Adipose tissue (tissue), 3 donors: ENCODE data around the gene LAMB4. TPM values are rescaled to one million over a fixed set of nuclear protein-coding genes. Genes with fewer than 3 reads are reported as not detected.

Experiments
- H3K27ac ChIP-seq: one replicate; pipeline ENCODE4 v1.5.1; 2013; ENCODE audit warnings: low read depth, low read length
- WGBS, 3 donors: extraction: QIAGEN DNeasy Blood & Tissue Kit; methylation state at CpG; one replicate each; pipeline ENCODE4 v1.1.7; 2013; 5-methylcytosine and 5-hydroxymethylcytosine counted together
- polyA plus RNA-seq, 3 donors: library from polyadenylated mRNA; stranded (reverse); fragments of 200-250 nt; gene quantifications; one replicate each; pipeline ENCODE4 v1.2.3, GENCODE V29; 2013
- donor health status: healthy with polysubstance abuse.
- donor health status: Bipolar disorder and iron deficiency.
- donor health status: healthy.

The LAMB4 gene
- polyA plus RNA-seq, 3 donors = 0.13 to 0.17 TPM; not detected in 1

DNA sequence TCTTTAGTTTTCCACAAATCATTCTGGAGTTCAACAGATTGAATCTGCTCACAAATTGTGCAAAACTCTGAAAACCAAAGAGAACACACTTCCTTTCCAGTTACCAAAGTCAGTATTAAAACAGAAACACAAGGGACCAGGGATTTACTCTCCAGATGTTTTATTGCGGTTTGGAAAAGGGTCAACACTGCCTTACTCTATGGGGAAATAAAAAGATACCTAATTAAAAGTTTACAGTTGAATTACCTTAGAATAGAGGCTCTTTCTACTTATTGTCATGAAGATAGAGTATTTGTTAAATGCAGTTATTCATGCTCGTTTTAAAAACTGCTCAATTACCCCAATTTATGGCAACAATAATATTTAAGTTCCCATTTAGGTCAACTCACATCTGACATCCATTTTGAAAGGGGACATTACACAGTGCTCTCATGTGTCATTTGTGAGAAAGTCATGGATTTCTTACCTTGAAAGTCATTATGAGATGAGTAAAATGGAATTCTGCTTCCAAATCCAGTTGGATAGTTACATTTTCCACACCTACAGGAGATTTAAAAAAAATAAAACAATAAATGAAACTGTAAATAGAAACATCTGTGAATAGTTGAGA, 135.6 kb downstream of the LAMB4 start:
- 56 to 67% (median 63%) methylated on average over 2 of the region's 2 CpGs for WGBS, 3 donors
- H3K27ac ChIP-seq = no peak overlapping the region

DNA sequence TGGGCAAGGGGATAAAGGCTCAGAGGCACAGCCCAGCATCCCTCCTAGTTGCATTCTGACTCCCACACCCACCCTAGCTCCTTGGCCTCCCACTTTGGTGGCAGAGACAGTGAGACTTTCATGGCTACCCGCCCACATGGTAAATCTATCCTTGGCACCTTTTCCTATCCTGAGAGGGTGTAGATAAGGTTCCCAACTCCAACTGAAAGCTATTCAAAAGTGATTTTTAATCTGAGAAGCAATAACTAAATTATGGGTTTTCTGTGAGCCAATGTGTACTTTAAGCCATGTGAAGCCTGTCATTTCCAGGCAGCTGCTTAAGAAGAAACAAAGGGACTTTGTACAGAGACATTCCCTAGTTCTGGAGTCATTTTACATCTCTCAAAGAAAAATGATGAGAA, 136.3 kb downstream of the LAMB4 start:
- H3K27ac ChIP-seq = no peak overlapping the region
- 24 to 89% (median 71%) methylated on average over 1 of the region's 1 CpG for WGBS, 3 donors

DNA sequence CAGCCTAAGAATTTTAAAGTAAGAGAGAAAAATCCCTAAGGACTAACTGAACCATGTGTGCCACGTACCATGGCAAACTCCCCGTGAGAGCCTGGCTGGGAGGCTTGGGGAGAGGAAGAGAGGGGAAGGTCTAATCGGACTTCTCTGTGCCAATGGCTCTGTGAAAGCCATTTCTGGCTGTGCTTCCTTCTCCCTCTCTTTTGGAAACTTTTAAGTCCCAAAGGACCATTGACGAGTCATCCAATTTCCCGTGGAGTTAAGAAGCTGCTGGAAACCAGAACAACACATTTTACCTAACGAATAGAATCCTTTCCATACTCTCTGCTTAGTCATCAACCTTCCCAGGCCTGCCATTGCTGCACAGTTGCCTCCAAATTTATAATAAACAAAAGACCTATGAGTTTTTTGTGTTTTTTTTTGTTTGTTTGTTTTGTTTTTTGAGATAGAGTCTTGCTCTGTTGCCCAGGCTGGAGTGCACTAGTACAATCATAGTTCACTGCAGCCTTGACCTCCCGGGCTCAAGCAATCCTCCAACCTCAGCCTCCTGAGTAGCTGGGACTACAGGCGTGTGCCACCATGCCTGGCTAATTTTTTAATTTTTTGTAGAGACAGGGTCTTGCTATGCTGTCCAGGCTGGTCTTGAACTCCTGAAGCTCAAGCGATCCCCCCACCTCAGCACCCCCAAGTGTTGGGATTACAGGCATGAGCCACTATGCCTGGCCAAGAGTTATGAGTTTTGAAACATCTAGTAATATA, 140.4 kb downstream of the LAMB4 start:
- H3K27ac ChIP-seq = no peak overlapping the region
- WGBS, 3 donors = 60 to 82% (median 61%) methylated on average over 9 of the region's 9 CpGs

DNA sequence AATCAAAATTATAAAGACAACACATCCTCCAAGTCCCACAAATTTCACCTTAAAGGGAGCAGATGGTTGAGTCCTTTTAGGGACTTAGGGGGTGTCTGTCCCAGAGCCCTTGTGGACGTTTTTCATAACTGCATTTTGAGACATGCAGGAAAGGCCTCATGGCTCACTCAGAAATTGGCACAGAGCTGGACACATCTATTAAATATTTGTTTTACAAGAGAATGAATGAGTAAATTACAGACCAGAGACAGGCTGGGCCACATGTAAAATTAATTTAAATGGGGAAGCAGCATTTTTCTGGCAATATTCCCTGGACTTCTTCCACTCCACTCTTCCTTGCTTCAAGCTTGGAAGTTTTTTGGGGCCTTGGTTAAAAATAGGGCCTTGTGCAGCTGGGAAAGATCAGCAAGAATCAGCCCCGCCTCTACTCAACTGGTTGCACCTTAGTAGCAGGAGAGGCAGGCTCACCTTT, 147.2 kb downstream of the LAMB4 start:
- WGBS, 3 donors = 33 to 60% (median 48%) methylated on average over 2 of the region's 2 CpGs

DNA sequence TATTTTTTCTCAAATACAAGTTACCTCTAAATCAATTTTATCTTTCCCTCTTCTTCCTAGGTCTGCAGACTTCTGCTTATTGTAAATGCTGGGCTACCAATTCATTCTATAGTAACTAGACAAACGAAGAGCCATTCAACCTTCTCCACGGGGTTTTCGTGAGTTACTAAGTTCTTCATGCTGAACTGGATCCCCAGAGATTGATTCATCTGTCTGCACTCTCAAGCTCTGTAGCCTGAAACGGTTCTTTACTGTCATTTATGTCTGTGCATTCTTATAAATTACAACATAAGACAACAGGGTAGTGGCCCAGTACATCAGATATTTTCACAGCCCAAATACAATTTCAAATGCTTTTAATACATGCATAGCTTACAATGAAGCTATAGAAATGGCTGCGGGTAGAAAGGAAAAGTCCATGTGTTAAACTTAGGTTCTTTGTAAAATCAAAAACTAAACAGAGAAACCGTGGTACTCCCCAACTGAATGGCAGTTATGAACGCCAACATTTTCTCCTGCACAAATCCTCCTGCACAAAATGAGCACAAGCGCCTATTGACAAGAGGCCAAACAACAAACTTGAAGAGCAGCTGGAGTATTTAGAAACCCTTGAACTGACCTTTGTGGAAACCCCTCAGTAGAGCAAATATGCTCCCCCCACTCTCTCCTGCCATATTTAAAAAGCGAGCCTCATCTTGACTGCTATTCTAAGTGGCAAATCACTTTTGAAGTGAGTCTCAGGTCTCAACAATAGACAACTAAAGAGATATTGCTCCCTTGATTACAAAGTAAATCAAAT, 147.9 kb downstream of the LAMB4 start:
- WGBS, 3 donors = 70 to 78% (median 73%) methylated on average over 9 of the region's 9 CpGs
- no peak overlapping the region for H3K27ac ChIP-seq

More for the DNA sequence above, 147.2 kb downstream of the LAMB4 start:
- no peak overlapping the region for H3K27ac ChIP-seq

DNA sequence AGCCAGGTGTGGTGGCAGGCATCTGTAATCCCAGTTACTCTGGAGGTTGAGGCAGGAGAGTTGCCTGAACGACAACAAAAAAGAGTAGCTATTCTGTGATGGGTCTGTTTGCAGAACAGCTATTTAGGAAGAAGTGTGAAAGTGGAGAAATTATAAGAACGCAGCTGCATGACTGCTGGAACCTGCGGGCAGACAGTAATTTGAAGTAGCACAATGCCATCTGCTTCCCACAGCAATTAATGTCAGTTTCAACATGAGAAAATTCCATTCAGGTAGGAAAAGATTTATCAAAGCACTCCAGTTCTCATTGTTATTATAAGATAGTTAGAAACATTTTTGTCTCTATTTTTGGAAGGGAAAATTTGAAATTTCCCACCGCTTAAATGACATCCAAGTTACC, 148.7 kb downstream of the LAMB4 start:
- 72 to 76% (median 75%) methylated on average over 4 of the region's 4 CpGs for WGBS, 3 donors

DNA sequence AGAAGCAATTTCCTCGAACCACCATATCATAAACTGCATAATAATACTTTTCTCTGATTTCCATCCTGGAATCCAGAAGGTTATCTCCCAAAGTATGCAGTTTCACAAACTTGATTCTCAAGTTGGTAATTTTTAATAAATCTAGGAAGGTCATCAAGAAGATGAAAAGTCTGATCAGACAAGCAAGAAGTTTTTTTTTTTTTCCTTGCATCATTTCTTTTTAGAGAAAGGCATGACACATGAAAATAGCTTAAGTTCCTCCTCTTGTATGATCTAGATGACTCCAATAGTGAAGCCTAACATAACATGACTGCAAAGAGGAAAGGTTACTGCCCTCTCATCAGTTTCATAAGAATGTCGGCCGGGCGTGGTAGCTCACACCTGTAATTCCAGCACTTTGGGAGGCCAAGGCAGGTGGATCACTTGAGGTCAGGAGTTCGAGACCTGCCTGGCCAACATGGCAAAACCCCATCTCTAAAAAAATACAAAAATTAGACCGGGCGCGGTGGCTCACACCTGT, 149.4 kb downstream of the LAMB4 start:
- H3K27ac ChIP-seq = no peak overlapping the region
- WGBS, 3 donors = 96 to 98% (median 97%) methylated on average over 8 of the region's 8 CpGs

More for the DNA sequence above, 148.7 kb downstream of the LAMB4 start:
- H3K27ac ChIP-seq = no peak overlapping the region

DNA sequence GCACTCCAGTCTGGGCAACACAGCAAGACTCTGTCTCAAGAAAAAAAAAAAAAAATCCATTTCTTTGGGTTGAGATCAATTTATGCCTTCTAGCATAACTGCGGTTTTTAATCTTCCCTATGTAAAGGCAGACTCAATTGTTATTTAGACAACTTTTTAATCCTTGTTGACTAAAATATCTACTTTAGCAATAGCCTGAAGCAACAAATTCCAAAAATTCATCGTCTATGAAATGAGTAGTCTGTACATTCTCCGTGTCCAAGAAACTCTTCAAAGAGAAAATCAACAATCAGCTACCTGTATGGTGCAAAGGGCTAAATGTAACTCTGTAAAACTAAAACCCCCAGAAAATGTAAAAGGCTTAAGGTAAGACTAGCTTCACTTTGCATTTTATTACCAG, 150.0 kb downstream of the LAMB4 start:
- no peak overlapping the region for H3K27ac ChIP-seq
- 95 to 96% (median 96%) methylated on average over 3 of the region's 3 CpGs for WGBS, 3 donors

DNA sequence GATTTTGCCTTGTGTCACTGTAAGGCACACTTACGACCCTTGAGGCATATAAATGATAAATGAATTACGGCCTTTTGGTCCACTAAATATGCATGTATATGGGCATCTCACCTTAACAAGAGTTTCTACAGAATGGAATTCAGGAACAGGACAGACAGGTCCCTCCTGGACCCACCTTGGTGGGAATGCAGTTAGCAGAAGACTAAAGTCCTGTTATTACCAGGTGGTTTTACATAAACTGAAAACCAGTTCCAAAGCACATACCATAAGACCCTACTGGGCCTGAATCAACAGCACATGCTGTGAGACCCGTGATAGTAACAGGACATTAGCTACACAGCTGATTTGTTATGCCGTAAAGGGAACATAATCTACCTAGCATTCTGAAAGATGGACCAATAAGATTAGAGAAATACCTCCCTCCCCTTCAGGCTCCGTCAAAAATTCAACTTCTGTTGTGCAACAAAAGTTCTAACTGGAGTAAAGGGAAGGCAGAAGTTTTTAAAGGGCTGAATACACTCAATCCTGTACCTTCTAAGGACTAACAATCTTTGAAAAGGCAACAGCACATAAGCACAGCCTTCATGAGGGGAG, 151.2 kb downstream of the LAMB4 start:
- WGBS, 3 donors = 81 to 91% (median 84%) methylated on average over 5 of the region's 5 CpGs
- H3K27ac ChIP-seq = no peak overlapping the region

DNA sequence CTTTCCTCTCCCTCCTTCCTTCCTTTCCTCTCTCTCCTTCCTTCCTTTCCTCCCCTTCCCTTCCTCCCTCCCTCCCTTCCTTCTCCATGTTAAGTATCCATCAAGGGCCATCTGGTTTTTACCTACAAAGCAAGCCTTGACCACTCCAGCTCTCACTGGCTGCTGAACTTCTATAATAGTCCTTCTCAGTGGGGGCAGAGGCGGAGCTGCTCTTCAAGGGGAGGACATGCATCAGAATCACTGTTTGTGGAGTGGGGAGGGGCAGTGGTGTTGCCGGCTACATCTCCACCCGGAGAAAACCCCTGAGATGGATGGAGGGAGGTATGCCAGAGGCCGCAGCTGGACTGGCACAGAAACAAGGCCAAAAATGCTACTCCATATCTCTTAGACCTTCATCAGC, 153.1 kb downstream of the LAMB4 start:
- H3K27ac ChIP-seq = no peak overlapping the region
- 86 to 92% (median 86%) methylated on average over 4 of the region's 4 CpGs for WGBS, 3 donors

DNA sequence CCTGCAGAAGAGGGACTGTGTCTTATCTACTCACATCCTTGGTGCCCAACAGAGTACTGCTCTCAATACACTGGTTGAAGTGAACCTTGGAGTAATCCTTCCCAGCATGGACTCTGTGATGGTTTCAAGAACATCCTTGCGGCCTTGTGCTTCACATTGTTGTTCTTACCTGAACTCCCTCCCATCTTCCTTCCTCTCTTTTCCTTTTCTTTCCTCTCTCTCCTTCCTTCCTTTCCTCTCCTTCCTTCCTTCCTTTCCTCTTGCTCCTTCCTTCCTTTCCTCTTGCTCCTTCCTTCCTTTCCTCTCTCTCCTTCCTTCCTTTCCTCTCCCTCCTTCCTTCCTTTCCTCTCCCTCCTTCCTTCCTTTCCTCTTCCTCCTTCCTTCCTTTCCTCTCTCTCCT, 153.5 kb downstream of the LAMB4 start:
- 81 to 96% (median 89%) methylated on average over 1 of the region's 1 CpG for WGBS, 3 donors
- H3K27ac ChIP-seq = no peak overlapping the region

DNA sequence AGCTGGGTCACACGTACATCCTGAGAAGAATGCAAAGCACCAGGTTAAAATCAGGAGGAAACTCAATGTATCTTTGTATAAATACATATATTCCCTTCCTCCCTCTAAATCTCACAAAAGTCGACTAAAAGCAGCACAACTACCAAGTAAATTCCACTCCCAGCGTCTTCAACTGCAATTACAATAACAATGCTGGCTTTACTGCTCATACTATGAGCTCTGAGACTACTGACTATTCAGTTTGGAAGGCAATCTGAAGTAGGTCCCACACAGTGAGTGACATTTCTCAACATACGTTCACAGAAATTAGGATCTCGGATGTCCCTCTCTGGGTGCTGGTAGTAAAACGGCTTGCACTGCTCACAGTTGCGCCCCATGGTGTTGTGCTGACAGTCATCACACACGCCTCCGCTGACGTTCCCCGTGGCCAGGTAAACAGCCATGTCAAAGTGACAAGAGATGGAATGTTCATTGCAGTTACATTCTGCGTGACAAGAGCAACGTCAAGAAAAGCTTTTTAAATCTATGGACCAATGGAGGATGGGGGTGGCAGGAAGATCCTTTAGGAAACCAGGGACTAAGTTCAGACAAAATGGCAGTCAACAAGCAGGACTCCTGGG, 154.7 kb downstream of the LAMB4 start:
- 89 to 94% (median 92%) methylated on average over 13 of the region's 13 CpGs for WGBS, 3 donors
- H3K27ac ChIP-seq = no peak overlapping the region

DNA sequence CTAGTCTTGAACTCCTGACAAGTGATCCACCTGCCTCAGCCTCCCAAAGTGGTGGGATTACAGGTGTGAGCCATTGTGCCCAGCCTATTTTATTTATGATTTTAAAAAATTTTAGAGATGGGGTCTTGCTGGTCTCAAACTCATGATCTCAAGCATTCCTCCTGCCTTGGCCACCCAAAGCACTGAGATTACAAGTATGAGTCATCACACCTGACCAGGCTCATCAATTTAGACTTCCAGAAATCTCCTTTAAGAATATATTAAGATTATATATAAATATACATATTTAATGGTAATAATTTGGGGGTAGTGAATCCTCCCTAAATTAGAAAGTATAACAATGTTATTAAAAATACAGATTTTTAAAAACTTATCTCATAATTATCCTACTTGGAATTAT, 156.3 kb downstream of the LAMB4 start:
- no peak overlapping the region for H3K27ac ChIP-seq

Other genes with a start within 250 kb of the LAMB4 start
- gene DLD, start 239.2 kb downstream of the LAMB4 start, polyA plus RNA-seq = 100 to 1,000 TPM in 1 of 3 donors, 10 to 100 TPM in 2; 44.5 to 205 (median 55.7) TPM
- 100 to 1,000 TPM in 2 of 3 donors, 10 to 100 TPM in 1; 86.0 to 249 (median 233) TPM for gene LAMB1, start 127.2 kb downstream of the LAMB4 start, polyA plus RNA-seq